ENCODE data around the gene ARL11. TPM values are rescaled to one million over a fixed set of nuclear protein-coding genes. Genes with fewer than 3 reads are reported as not detected.
A peak's percentile ranks its signal among the peaks of the same experiment; 100 is the strongest.

The ARL11 gene
- total and polyA plus RNA-seq, 8 donors = 0.44 to 7.6 (median 0.61) TPM

- H3K9me3 ChIP-seq = no peaks in the 10 kb centered on the region
- TF ChIP-seq, protein P1, sequence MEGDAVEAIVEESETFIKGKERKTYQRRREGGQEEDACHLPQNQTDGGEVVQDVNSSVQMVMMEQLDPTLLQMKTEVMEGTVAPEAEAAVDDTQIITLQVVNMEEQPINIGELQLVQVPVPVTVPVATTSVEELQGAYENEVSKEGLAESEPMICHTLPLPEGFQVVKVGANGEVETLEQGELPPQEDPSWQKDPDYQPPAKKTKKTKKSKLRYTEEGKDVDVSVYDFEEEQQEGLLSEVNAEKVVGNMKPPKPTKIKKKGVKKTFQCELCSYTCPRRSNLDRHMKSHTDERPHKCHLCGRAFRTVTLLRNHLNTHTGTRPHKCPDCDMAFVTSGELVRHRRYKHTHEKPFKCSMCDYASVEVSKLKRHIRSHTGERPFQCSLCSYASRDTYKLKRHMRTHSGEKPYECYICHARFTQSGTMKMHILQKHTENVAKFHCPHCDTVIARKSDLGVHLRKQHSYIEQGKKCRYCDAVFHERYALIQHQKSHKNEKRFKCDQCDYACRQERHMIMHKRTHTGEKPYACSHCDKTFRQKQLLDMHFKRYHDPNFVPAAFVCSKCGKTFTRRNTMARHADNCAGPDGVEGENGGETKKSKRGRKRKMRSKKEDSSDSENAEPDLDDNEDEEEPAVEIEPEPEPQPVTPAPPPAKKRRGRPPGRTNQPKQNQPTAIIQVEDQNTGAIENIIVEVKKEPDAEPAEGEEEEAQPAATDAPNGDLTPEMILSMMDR (IDR thresholded peaks at IDR 0.05) = no peak
- peak overlapping the region in 1 of 2 donors; percentile 57 for H3K27ac ChIP-seq
- ATAC-seq (peak; percentile 67), DNase-seq (peak in 2 of 4 donors; percentile 80 to 82)
- intact Hi-C loops (cut with DNase I) = no loop called here
- H3K36me3 ChIP-seq = peaks cover 0 to 1% of the 10 kb centered on the region in 2 donors
- no peaks in the 10 kb centered on the region for H3K27me3 ChIP-seq
- peaks cover 0 to 41% of the 10 kb centered on the region in 2 donors for H3K4me1 ChIP-seq
- no peak overlapping the region for H3K4me3 ChIP-seq
Measured at GRCh38 chr13:49625392-49626079, 2.8 kb upstream of the ARL11 start.

GRCh38 chr13:49629196-49629938 lies 1.1 kb downstream of the ARL11 start:
- DNase-seq (no peak), ATAC-seq (no peak)
- intact Hi-C loops (cut with DNase I) = no loop called here
- Histone ChIP-seq H3K27me3 (no peaks in the 10 kb centered on the region), H3K27ac (peak overlapping the region in 1 of 2 donors; percentile 80), H3K36me3 (peaks cover 0 to 7% of the 10 kb centered on the region in 2 donors), H3K4me3 (peak overlapping the region in 1 of 2 donors; percentile 55), H3K4me1 (peaks cover 0 to 78% of the 10 kb centered on the region in 2 donors), H3K9me3 (no peaks in the 10 kb centered on the region)
- TF ChIP-seq, protein P1 (IDR thresholded peaks at IDR 0.05) = no peak

- intact Hi-C loops (cut with DNase I) = no loop called here
- TF ChIP-seq, protein P1 (IDR thresholded peaks at IDR 0.05) = no peak
- DNase-seq = no peak
- Histone ChIP-seq H3K36me3 (peaks cover 0 to 7% of the 10 kb centered on the region in 2 donors), H3K9me3 (no peaks in the 10 kb centered on the region), H3K4me3 (peak overlapping the region in 1 of 2 donors; percentile 55), H3K27ac (peak overlapping the region in 1 of 2 donors; percentile 80), H3K4me1 (peaks cover 0 to 83% of the 10 kb centered on the region in 2 donors), H3K27me3 (no peaks in the 10 kb centered on the region)
- ATAC-seq = no peak
Measured at GRCh38 chr13:49629947-49630346, 1.6 kb downstream of the ARL11 start.

DNA sequence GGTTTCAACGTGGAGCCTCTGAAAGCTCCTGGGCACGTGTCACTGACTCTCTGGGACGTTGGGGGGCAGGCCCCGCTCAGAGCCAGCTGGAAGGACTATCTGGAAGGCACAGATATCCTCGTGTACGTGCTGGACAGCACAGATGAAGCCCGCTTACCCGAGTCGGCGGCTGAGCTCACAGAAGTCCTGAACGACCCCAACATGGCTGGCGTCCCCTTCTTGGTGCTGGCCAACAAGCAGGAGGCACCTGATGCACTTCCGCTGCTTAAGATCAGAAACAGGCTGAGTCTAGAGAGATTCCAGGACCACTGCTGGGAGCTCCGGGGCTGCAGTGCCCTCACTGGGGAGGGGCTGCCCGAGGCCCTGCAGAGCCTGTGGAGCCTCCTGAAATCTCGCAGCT lies 2.3 kb downstream of the ARL11 start:
- H3K36me3 ChIP-seq = peaks cover 0 to 7% of the 10 kb centered on the region in 2 donors
- DNase-seq = no peak
- no peak for ATAC-seq
- H3K27me3 ChIP-seq = no peaks in the 10 kb centered on the region
- intact Hi-C loops (cut with DNase I) = no loop called here
- TF ChIP-seq, protein P1 (IDR thresholded peaks at IDR 0.05) = no peak
- no peaks in the 10 kb centered on the region for H3K9me3 ChIP-seq
- H3K4me3 ChIP-seq = no peak overlapping the region
- H3K4me1 ChIP-seq = peaks cover 0 to 83% of the 10 kb centered on the region in 2 donors
- H3K27ac ChIP-seq = peak overlapping the region in 1 of 2 donors; percentile 80

DNA sequence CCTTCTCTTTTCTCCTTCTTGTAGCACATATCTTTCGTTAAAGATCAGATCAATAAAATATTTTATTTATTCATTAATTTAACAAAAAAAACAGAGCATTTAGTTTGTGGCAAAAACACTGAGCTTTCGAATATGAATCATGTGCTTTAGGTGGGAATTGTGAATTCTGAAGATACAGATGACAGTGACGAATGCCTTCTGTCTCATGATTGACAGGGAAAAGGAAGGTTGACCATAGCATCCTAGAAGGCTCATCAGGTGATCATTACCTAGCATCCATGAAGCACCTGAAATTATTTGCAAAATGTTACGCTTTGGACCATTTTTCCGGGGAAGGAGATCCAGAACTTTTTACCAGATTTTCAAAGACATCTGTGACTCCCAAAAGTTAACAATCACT lies 3.8 kb downstream of the ARL11 start:
- ATAC-seq (no peak), DNase-seq (no peak)
- intact Hi-C loops (cut with DNase I) = no loop called here
- TF ChIP-seq, protein P1 (IDR thresholded peaks at IDR 0.05) = no peak
- Histone ChIP-seq H3K4me1 (peaks cover 0 to 84% of the 10 kb centered on the region in 2 donors), H3K9me3 (no peaks in the 10 kb centered on the region), H3K36me3 (peaks cover 0 to 7% of the 10 kb centered on the region in 2 donors), H3K27ac (no peak overlapping the region), H3K27me3 (no peaks in the 10 kb centered on the region), H3K4me3 (no peak overlapping the region)

All from left lung (tissue), 10 donors.